Stomach (tissue), 9 donors: ENCODE results near the gene CAMK2G. TPM values are rescaled to one million over a fixed set of nuclear protein-coding genes. Genes with fewer than 3 reads are reported as not detected.
A peak's percentile ranks its signal among the peaks of the same experiment; 100 is the strongest.

ENCODE experiments used
- DNase-seq, 2 donors: peaks; one replicate each; pipeline versions ENCODE4 v3.0.0 to v3.0.0-alpha.2; 2013 to 2019
- H3K27ac ChIP-seq, 5 donors: fragments of 200-600 bp in 4 of 5; sonication (generic) in 4 of 5; one replicate each; pipeline ENCODE4 v1.5.1; 2013 to 2019; ENCODE audit warnings: mild to moderate bottlenecking in 1 of 5, moderate library complexity in 1 of 5
- H3K27me3 ChIP-seq, 3 donors: fragments of 200-600 bp; sonication (generic); one replicate each; pipeline ENCODE4 v1.5.1; 2017 to 2019; ENCODE audit warnings: mixed run types in 1 of 3
- H3K36me3 ChIP-seq, 4 donors: fragments of 200-600 bp; sonication (generic); 1 replicate in 3 of 4; 2 replicates in 1 of 4; pipeline ENCODE4 v1.5.1; 2016 to 2019
- H3K4me1 ChIP-seq, 4 donors: fragments of 200-600 bp; sonication (generic); one replicate each; pipeline ENCODE4 v1.5.1; 2016 to 2019
- H3K4me3 ChIP-seq, 4 donors: fragments of 200-600 bp; sonication (generic) in 3 of 4; one replicate each; pipeline ENCODE4 v1.5.1; 2016 to 2019; ENCODE audit warnings: mild to moderate bottlenecking in 1 of 4
- H3K9me3 ChIP-seq, 4 donors: fragments of 200-600 bp; sonication (generic); one replicate each; pipeline ENCODE4 v1.5.1; 2016 to 2019
- CTCF ChIP-seq, 7 experiments: fragments of 450-650 bp in 4 of 7; fragments of 200-600 bp in 3 of 7; sonication (generic) in 3 of 7; IDR thresholded peaks; one replicate each; pipeline ENCODE4 v1.5.1; 2016 to 2019; ENCODE audit warnings: antibody characterized with exemption in 7 of 7, control low read depth in 2 of 7, mild to moderate bottlenecking in 1 of 7
- EP300 ChIP-seq: sonication (generic); formaldehyde crosslinking; IDR thresholded peaks from one replicate; pipeline ENCODE4 v1.6.1; 2017; ENCODE audit warnings: antibody characterized with exemption
- POLR2A ChIP-seq, 4 donors: fragments of 450-650 bp; IDR thresholded peaks; one replicate each; pipeline ENCODE4 v1.6.1; 2016; ENCODE audit warnings: antibody characterized with exemption in 4 of 4, control low read depth in 2 of 4, mild to moderate bottlenecking in 1 of 4, moderate library complexity in 1 of 4
- POLR2AphosphoS5 ChIP-seq, 3 donors: sonication (generic); formaldehyde crosslinking; IDR thresholded peaks; one replicate each; pipeline ENCODE4 v1.6.1; 2016; ENCODE audit warnings: antibody characterized with exemption in 3 of 3
- WGBS, 5 donors: extraction: QIAGEN DNeasy Blood & Tissue Kit in 3 of 5; methylation state at CpG; one replicate each; pipeline versions ENCODE4 v1.1.5 to v1.1.7; 2013 to 2018; 5-methylcytosine and 5-hydroxymethylcytosine counted together
- intact Hi-C: fragments of 100-400 bp; cut with DNase I; formaldehyde crosslinking; loops from one replicate; pipeline ENCODE4 v1.15.1; 2023; ENCODE audit warnings: low total_unique reads
- polyA plus RNA-seq, 3 donors: library from polyadenylated mRNA; stranded (reverse); fragments of 200-250 nt; gene quantifications; one replicate each; pipeline ENCODE4 v1.2.3, GENCODE V29; 2013
- total RNA-seq, 5 donors: library from RNA; depleted of rRNA; stranded (reverse); fragments of >200 nt; gene quantifications; one replicate each; pipeline versions ENCODE4 v1.1.0 to v1.2.3, GENCODE V29; 2014 to 2016
- donor health status: healthy with polysubstance abuse.
- donor health status: Bipolar disorder and iron deficiency.
- donor health status: healthy.

The CAMK2G gene
- total and polyA plus RNA-seq, 8 donors: 7.5 to 93.3 (median 29.6) TPM

DNA sequence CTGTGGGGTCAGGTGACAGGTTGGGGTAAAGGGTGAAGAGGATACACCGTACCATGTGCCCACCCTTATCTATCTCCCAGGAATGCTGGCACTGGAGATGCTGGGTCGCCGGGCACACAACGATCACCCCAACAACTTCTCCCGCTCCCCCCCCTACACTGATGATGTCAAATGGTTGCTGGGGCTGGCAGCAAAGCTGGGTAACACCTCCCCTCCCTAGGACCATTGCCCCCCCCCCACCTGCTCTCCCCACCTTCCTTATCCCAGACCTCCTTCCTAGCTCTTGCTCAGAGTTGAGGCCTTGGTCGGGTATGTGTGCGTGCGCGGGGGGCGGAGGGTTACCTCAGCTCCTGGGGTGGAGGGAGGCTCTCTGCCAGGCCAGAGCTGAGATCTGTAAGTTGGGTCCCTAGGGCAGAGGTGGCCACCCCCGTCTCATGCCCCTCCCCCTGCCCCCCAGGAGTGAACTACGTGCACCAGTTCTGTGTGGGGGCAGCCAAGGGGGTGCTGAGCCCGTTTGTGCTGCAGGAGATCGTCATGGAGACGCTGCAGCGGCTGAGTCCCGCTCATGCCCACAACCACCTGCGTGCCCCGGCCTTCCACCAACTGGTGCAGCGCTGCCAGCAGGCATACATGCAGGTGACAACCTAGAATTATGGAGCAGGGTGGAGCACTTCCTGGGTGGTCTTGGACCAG is 73.6 kb downstream of the CAMK2G start:
- H3K4me3 ChIP-seq: no peak overlapping the region
- intact Hi-C loops: no loop called here
- TF ChIP-seq POLR2AphosphoS5 (IDR thresholded peaks at IDR 0.05): no peak
- no peak for TF ChIP-seq EP300
- WGBS, 5 donors: 76 to 81% (median 81%) methylated on average over 18 to 20 of the region's 20 CpGs
- H3K9me3 ChIP-seq: no peaks in the 10 kb centered on the region
- H3K36me3 ChIP-seq: peaks cover 90 to 100% (median 100%) of the 10 kb centered on the region in 4 donors
- H3K27ac ChIP-seq: no peak overlapping the region
- DNase-seq: no peak
- H3K4me1 ChIP-seq: peaks cover 4 to 13% (median 9%) of the 10 kb centered on the region in 4 donors
- H3K27me3 ChIP-seq: no peaks in the 10 kb centered on the region

DNA sequence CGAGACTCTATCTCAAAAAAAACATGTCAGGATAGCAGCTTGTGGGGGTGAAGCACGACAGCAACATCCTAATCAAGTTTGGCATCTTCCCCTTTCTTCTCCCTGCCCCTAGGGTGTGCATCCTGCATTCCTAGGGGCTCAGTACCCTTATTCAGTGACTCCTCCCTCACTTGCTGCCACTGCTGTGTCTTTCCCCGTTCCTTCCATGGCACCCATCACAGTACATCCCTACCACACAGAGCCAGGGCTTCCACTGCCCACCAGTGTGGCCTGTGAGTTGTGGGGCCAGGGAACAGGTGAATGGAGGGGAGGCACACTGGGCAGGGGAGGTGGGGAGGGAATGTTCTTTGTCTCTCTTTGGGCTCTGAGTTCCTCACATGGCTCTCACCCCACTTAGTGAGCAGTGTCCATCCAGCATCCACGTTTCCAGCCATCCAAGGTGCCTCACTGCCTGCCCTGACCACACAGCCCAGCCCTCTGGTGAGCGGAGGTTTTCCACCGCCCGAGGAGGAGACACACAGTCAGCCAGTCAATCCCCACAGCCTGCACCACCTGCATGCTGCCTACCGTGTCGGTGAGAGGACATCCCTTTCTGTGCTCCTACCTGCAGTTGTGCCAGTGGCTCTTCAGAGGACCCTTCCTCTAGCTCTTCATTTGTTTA is 74.3 kb downstream of the CAMK2G start:
- intact Hi-C loops: no loop called here
- no peak overlapping the region for H3K4me3 ChIP-seq
- H3K27ac ChIP-seq: no peak overlapping the region
- no peak for TF ChIP-seq CTCF (IDR thresholded peaks at IDR 0.05)
- DNase-seq: no peak
- H3K27me3 ChIP-seq: no peaks in the 10 kb centered on the region
- no peaks in the 10 kb centered on the region for H3K9me3 ChIP-seq
- H3K4me1 ChIP-seq: peaks cover 4 to 13% (median 9%) of the 10 kb centered on the region in 4 donors
- WGBS, 5 donors: 67 to 77% (median 72%) methylated on average over 9 of the region's 9 CpGs
- peaks cover 90 to 100% (median 100%) of the 10 kb centered on the region in 4 donors for H3K36me3 ChIP-seq

DNA sequence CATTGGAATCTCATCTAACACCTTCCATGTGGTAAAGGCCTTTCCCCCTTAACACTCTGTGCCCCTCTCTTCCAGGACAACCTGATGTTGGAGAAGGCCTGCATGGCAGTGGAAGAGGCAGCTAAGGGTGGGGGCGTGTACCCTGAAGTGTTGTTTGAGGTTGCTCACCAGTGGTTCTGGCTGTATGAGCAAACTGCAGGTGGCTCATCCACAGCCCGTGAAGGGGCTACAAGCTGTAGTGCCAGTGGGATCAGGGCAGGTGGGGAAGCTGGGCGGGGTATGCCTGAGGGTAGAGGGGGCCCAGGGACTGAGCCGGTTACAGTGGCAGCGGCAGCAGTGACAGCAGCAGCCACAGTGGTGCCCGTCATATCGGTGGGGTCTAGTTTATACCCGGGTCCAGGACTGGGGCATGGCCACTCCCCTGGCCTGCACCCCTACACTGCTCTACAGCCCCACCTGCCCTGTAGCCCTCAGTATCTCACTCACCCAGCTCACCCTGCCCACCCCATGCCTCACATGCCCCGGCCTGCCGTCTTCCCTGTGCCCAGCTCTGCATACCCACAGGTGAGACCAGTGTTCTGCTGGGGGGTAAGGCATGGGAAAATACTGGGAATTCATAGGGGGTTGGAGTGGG is 75.3 kb downstream of the CAMK2G start:
- no peak for TF ChIP-seq EP300
- TF ChIP-seq POLR2AphosphoS5 (IDR thresholded peaks at IDR 0.05): peak in 1 of 3 donors; percentile 2
- TF ChIP-seq POLR2A (IDR thresholded peaks at IDR 0.05): no peak
- no peak for TF ChIP-seq CTCF (IDR thresholded peaks at IDR 0.05)
- no peak overlapping the region for H3K27ac ChIP-seq
- H3K4me3 ChIP-seq: no peak overlapping the region
- peaks cover 91 to 100% (median 100%) of the 10 kb centered on the region in 4 donors for H3K36me3 ChIP-seq
- WGBS, 5 donors: 67 to 85% (median 81%) methylated on average over 7 to 10 of the region's 10 CpGs
- intact Hi-C loops: no loop called here
- H3K4me1 ChIP-seq: peaks cover 4 to 13% (median 9%) of the 10 kb centered on the region in 4 donors
- no peaks in the 10 kb centered on the region for H3K27me3 ChIP-seq
- no peak for DNase-seq
- no peaks in the 10 kb centered on the region for H3K9me3 ChIP-seq

DNA sequence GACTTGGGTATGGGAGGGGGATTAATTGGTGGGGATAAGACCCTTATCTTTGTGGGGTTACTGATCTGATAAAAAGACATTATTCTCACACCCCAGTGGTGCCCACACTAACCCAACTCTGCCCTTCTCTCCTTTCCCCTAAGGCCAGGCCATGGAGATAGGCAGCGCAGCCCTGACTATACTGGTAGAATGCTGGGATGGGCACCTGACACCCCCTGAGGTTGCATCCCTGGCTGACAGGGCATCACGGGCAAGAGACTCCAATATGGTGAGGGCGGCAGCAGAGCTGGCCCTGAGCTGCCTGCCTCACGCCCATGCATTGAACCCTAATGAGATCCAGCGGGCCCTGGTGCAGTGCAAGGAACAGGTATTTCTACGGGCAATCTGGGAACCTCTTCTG is 76.3 kb downstream of the CAMK2G start:
- intact Hi-C loops: no loop called here
- peaks cover 92 to 100% (median 100%) of the 10 kb centered on the region in 4 donors for H3K36me3 ChIP-seq
- no peak overlapping the region for H3K27ac ChIP-seq
- H3K4me1 ChIP-seq: peaks cover 4 to 9% (median 7%) of the 10 kb centered on the region in 4 donors
- TF ChIP-seq POLR2AphosphoS5 (IDR thresholded peaks at IDR 0.05) (no peak), CTCF (IDR thresholded peaks at IDR 0.05) (no peak), EP300 (no peak), POLR2A (IDR thresholded peaks at IDR 0.05) (no peak)
- no peak for DNase-seq
- H3K9me3 ChIP-seq: no peaks in the 10 kb centered on the region
- H3K27me3 ChIP-seq: no peaks in the 10 kb centered on the region
- 91 to 94% (median 92%) methylated on average over 6 of the region's 6 CpGs for WGBS, 5 donors
- H3K4me3 ChIP-seq: no peak overlapping the region
